ENCODE measurements around the gene MUC5B. TPM values are rescaled to one million over a fixed set of nuclear protein-coding genes. Genes with fewer than 3 reads are reported as not detected.

The MUC5B gene
- total RNA-seq, 2 donors from 2014 or later: not detected

DNA sequence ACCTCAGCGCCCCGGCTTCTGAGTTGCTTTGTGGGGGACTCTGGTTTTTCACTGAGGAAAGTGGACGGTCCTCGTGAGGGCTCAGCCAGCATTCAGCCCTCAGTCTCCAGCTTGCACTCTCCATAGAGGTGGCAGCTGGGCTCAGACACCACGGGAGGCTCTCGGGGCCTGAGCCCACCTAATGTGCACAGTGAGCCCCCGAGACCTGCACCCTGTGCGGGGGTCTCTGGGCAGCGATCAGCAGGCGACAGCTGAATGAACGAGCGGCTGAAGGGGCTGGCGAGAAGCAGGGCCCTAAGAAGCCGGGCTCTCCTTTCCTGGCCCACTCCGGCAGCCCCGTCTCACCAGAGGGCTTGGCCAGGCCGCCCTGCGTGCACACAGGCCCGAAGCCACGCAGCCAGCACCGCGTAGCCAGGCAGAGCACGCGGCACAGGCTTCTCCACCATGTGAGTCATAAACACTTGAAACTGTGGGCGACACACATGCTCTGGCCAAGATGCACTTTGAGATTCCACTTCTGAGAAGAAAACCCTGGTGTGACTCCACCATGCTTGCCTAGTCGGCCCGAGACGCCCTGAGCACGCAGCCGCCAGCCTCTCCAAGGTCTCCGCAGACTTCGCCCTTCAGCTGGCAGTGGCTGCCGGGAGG lies 58.6 kb downstream of the MUC5B start:
- Mint-ChIP-seq H3K4me3 (no peak overlapping the region), H3K36me3 (ENCODE audit: low read depth) (peaks cover 31% of the 10 kb centered on the region), H3K27me3 (ENCODE audit: insufficient read depth) (no peaks in the 10 kb centered on the region), H3K27ac (no peak overlapping the region), H3K9me3 (no peaks in the 10 kb centered on the region), H3K4me1 (no peaks in the 10 kb centered on the region)
- Histone ChIP-seq H3K36me3 (ENCODE audit: control insufficient read depth, insufficient read depth, low read length) (peaks cover 9% of the 10 kb centered on the region), H3K9me3 (ENCODE audit: control insufficient read depth, low read length) (no peaks in the 10 kb centered on the region), H3K27me3 (ENCODE audit: control insufficient read depth, insufficient read depth, low read length, poor library complexity, severe bottlenecking) (no peaks in the 10 kb centered on the region), H3K4me3 (ENCODE audit: low read length) (no peak overlapping the region), H3K27ac (ENCODE audit: low read depth, low read length) (peak overlapping the region; percentile 18), H3K4me1 (ENCODE audit: control insufficient read depth, insufficient read depth, low read length) (no peaks in the 10 kb centered on the region), H3K9ac (ENCODE audit: extremely low read depth, low read length, poor library complexity, severe bottlenecking) (no peak overlapping the region)
- TF ChIP-seq, protein P1, sequence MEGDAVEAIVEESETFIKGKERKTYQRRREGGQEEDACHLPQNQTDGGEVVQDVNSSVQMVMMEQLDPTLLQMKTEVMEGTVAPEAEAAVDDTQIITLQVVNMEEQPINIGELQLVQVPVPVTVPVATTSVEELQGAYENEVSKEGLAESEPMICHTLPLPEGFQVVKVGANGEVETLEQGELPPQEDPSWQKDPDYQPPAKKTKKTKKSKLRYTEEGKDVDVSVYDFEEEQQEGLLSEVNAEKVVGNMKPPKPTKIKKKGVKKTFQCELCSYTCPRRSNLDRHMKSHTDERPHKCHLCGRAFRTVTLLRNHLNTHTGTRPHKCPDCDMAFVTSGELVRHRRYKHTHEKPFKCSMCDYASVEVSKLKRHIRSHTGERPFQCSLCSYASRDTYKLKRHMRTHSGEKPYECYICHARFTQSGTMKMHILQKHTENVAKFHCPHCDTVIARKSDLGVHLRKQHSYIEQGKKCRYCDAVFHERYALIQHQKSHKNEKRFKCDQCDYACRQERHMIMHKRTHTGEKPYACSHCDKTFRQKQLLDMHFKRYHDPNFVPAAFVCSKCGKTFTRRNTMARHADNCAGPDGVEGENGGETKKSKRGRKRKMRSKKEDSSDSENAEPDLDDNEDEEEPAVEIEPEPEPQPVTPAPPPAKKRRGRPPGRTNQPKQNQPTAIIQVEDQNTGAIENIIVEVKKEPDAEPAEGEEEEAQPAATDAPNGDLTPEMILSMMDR (conservative IDR thresholded peaks at IDR 0.05): no peak
- no peak for DNase-seq
- WGBS, 2 experiments (ENCODE audit: insufficient coverage in 1 of 2, insufficient read length in 1 of 2): 90 to 92% methylated on average over 20 to 33 of the region's 33 CpGs

DNA sequence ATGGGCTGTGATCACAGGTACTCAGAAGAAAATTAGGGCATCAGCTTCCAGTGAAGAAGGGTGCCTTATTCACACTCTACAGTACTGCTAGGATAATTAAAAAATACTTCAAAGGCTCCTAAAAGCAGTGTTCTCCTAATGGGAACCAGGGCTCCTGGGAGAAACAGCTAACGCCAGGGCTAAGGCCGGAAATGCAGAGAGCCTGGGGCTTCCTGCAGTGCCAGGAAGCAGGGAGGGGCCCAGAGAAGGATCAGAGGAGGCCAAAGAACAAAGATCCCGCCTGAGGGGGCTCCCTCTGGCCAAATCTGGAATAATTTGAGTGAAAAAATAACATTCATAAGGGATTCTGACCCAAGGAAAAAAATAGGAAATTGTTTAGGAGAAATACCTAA lies 59.1 kb downstream of the MUC5B start:
- H3K9me3 Mint-ChIP-seq: no peaks in the 10 kb centered on the region
- 56 to 68% methylated on average over 3 of the region's 3 CpGs for WGBS, 2 experiments (ENCODE audit: insufficient coverage in 1 of 2, insufficient read length in 1 of 2)
- no peak overlapping the region for H3K4me3 Mint-ChIP-seq

DNA sequence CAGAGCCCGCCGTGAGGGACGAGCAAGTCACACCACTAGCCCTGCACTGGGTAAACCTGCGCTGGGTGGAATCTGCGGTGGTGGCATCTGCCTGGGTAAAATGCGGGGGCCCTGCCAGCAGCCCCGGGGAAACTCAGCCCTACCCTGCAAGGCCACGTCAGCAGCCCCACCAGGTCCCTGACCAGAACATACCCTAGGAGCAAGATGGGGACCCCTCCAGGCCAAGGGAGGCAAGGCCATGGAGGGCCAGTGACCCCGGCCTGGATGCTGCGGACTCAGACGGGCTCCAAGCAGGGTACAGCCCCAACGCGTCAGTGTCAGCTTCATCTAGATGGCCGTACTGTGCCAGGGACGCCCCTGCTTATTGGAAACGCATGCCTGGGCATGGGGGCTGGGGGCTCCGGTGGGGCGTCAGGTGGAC lies 60.2 kb downstream of the MUC5B start:
- no peaks in the 10 kb centered on the region for H3K4me1 Mint-ChIP-seq
- no peaks in the 10 kb centered on the region for H3K27me3 Mint-ChIP-seq (ENCODE audit: insufficient read depth)
- Histone ChIP-seq H3K27me3 (ENCODE audit: control insufficient read depth, insufficient read depth, low read length, poor library complexity, severe bottlenecking) (no peaks in the 10 kb centered on the region), H3K4me3 (ENCODE audit: low read length) (no peak overlapping the region), H3K4me1 (ENCODE audit: control insufficient read depth, insufficient read depth, low read length) (no peaks in the 10 kb centered on the region), H3K9me3 (ENCODE audit: control insufficient read depth, low read length) (no peaks in the 10 kb centered on the region), H3K27ac (ENCODE audit: low read depth, low read length) (no peak overlapping the region), H3K9ac (ENCODE audit: extremely low read depth, low read length, poor library complexity, severe bottlenecking) (no peak overlapping the region), H3K36me3 (ENCODE audit: control insufficient read depth, insufficient read depth, low read length) (peaks cover 17% of the 10 kb centered on the region)
- H3K27ac Mint-ChIP-seq: no peak overlapping the region
- TF ChIP-seq, protein P1 (conservative IDR thresholded peaks at IDR 0.05): no peak
- no peak overlapping the region for H3K4me3 Mint-ChIP-seq
- peaks cover 33% of the 10 kb centered on the region for H3K36me3 Mint-ChIP-seq (ENCODE audit: low read depth)
- no peaks in the 10 kb centered on the region for H3K9me3 Mint-ChIP-seq
- DNase-seq: no peak
- 95 to 97% methylated on average over 17 to 18 of the region's 18 CpGs for WGBS, 2 experiments (ENCODE audit: insufficient coverage in 1 of 2, insufficient read length in 1 of 2)

More for the DNA sequence above, 59.1 kb downstream of the MUC5B start:
- TF ChIP-seq, protein P1 (conservative IDR thresholded peaks at IDR 0.05): no peak
- Histone ChIP-seq H3K4me1 (ENCODE audit: control insufficient read depth, insufficient read depth, low read length) (no peaks in the 10 kb centered on the region), H3K27ac (ENCODE audit: low read depth, low read length) (peak overlapping the region; percentile 18), H3K27me3 (ENCODE audit: control insufficient read depth, insufficient read depth, low read length, poor library complexity, severe bottlenecking) (no peaks in the 10 kb centered on the region), H3K9ac (ENCODE audit: extremely low read depth, low read length, poor library complexity, severe bottlenecking) (no peak overlapping the region), H3K9me3 (ENCODE audit: control insufficient read depth, low read length) (no peaks in the 10 kb centered on the region), H3K4me3 (ENCODE audit: low read length) (no peak overlapping the region), H3K36me3 (ENCODE audit: control insufficient read depth, insufficient read depth, low read length) (peaks cover 14% of the 10 kb centered on the region)
- Mint-ChIP-seq H3K4me1 (no peaks in the 10 kb centered on the region), H3K27me3 (ENCODE audit: insufficient read depth) (no peaks in the 10 kb centered on the region), H3K36me3 (ENCODE audit: low read depth) (peaks cover 32% of the 10 kb centered on the region), H3K27ac (no peak overlapping the region)
- no peak for DNase-seq
